K562 treated with DMSO at 1 percent for 24 hours (cell line): Measurements from ENCODE around the gene SLC2A2. TPM values are rescaled to one million over a fixed set of nuclear protein-coding genes. Genes with fewer than 3 reads are reported as not detected.

ENCODE experiments used
- total RNA-seq: library from RNA; unstranded; fragments of 300-600 nt; gene quantifications from 2 replicates; pipeline ENCODE4 v1.2.3, GENCODE V29; 2022; ENCODE audit warnings: low read depth; ENCODE audit not compliant: insufficient read depth

Gene SLC2A2
- not detected in 2 replicates for total RNA-seq

GRCh38 chr3:171026597-171027293, at the start of gene SLC2A2:
Gene SLC2A2, minus strand, starts transcription at chr3:171026720. Its CDS starts 50 bp downstream, at chr3:171026670.

Other genes with a start within 250 kb of the SLC2A2 start
- gene RPL22L1, start 156.5 kb downstream of the SLC2A2 start, total RNA-seq = 29.5 and 30.8 TPM in 2 replicates
- 6.5 and 7.3 TPM in 2 replicates for gene EIF5A2, start 118.1 kb downstream of the SLC2A2 start, total RNA-seq